Measurements from ENCODE around the gene SF3A2. TPM values are rescaled to one million over a fixed set of nuclear protein-coding genes. Genes with fewer than 3 reads are reported as not detected.

The SF3A2 gene
- total RNA-seq, 1 donor from 2014 or later: 65.0 TPM

DNA sequence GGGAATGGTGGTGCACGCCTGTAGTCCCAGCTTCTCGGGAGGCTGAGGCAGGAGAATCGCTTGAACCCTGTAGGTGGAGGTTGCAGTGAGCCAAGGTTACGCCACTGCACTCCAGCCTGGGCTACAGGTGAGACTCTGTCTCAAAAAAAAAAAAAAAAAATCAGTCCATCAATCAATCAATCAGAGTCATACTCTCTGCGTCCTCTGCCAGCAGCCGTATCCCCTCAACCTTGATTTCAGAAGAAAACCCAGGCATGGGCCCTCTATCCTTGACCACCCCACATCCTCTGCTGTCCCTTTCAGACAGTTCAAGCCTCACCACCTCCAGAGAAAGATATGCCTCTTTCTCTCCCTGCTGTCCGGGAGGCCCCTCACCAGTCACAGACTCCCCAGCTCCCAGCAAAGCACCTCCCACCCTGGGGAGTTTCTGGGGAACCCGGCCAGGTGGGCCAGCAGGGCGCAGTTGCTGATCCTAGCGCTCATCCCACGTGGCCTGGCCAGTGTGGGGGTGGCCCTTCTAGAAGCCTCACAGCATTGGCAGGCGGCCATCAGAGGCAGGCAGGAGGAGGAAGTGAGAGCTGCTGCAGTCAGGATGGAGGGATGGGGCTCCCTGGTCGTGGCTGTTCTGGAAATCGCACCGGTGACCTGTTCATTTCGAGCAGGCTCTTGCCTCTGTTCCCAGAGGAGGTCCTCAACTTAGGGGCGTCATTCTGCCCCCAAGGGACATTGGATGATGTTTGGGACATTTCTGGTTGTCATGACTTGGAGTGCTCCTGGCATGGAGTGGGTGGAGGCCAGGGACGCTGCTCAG, 29.8 kb downstream of the SF3A2 start:
- ATAC-seq (peak; percentile 40), DNase-seq (ENCODE audit: low spot score) (peak; percentile 92)
- intact Hi-C loops (cut with DNase I): no loop called here

GRCh38 chr19:2268480-2268830, 31.8 kb downstream of the SF3A2 start:
- no peak for DNase-seq (ENCODE audit: low spot score)
- intact Hi-C loops (cut with DNase I): no loop called here
- no peak for ATAC-seq

DNA sequence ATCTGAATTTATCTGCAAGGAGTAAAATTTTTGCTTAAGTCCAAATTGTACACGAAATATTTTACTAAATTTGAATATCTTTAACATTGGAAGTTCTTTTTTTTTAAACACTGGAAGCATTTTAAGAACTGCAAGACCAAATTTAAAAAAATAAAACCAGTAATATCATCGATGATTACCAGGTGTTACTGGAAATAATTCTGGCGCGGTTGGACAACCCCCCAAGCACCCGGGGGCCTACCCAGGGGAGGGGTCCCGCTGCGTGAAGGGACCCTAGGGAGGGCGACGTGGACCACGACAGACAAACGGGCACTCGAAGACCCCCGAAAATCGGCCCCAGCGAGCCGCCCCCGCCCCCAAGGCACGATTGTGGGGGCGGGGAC, 32.2 kb downstream of the SF3A2 start:
- no peak for DNase-seq (ENCODE audit: low spot score)
- no peak for ATAC-seq
- intact Hi-C loops (cut with DNase I): no loop called here

- peak; percentile 99 for DNase-seq (ENCODE audit: low spot score)
- intact Hi-C loops (cut with DNase I): loop anchor here (2.0 to 10.0 kb wide), 3 partner anchors 33 to 115 kb away; partner anchors contain the start of genes PLEKHJ1 and SF3A2
- ATAC-seq: peak; percentile 92
Observed at GRCh38 chr19:2269244-2270156, 32.9 kb downstream of the SF3A2 start.

DNA sequence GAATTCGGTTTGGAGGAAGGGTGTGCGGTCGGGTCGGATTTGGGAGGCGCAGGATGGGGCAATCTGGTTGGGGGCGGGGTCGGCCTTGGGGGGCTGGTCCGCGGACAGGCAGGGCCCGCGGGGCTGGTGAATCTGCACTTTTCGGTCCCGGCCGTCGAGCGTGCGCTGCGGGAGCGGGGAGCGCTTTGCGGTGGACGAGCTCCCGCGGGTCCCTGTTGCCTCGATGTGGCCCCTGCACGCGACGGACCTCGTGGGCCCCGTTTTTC, 33.5 kb downstream of the SF3A2 start:
- intact Hi-C loops (cut with DNase I): loop anchor here (2.0 to 10.0 kb wide), 3 partner anchors 33 to 115 kb away; partner anchors contain the start of genes PLEKHJ1 and SF3A2
- ATAC-seq (peak; percentile 5), DNase-seq (ENCODE audit: low spot score) (peak; percentile 84)

DNA sequence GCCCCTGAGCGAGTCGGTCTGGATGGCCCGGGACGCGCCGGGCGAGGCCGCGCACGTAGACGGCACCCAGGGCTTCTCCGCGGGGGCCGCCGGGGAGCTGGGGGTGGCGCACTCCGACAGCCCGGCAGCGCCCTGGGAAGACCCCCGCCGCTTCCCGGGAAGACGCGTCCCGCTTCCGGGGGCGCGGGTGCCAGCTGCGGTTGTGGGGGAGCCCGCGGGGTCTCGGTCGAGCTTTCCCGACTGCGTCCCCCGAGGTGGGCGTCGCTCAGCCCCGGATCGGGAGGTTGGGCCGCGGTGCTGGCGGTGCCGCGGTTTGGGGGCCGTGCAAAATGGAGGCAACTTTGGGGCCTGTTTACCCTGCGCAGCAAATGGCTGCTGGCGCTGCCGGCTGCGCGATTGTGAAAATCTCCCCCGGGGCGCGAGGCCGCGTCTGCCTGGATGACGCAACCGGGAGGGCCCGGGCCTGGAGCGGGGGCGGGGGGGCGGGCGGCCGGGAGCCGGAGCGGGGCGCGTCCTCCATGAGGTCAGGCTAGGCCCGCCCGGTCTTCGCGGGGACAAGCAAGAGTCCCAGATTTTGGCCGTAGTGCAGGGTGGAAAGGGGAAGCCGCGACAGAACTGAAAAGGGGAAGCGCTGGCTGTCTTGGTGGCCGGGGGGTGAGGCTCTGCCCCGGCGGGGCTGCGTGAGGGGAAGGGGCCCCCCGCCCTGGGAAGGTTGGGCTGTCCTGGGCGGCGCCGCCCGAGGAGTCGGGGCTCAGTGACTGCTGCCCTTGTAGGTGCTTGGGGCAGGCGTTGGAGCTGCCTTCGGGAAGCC, 34.0 kb downstream of the SF3A2 start:
- DNase-seq (ENCODE audit: low spot score) (peak; percentile 94), ATAC-seq (peak; percentile 59)
- intact Hi-C loops (cut with DNase I): loop anchor here (2.0 to 10.0 kb wide), 3 partner anchors 34 to 114 kb away; partner anchors contain the start of genes PLEKHJ1 and SF3A2

DNA sequence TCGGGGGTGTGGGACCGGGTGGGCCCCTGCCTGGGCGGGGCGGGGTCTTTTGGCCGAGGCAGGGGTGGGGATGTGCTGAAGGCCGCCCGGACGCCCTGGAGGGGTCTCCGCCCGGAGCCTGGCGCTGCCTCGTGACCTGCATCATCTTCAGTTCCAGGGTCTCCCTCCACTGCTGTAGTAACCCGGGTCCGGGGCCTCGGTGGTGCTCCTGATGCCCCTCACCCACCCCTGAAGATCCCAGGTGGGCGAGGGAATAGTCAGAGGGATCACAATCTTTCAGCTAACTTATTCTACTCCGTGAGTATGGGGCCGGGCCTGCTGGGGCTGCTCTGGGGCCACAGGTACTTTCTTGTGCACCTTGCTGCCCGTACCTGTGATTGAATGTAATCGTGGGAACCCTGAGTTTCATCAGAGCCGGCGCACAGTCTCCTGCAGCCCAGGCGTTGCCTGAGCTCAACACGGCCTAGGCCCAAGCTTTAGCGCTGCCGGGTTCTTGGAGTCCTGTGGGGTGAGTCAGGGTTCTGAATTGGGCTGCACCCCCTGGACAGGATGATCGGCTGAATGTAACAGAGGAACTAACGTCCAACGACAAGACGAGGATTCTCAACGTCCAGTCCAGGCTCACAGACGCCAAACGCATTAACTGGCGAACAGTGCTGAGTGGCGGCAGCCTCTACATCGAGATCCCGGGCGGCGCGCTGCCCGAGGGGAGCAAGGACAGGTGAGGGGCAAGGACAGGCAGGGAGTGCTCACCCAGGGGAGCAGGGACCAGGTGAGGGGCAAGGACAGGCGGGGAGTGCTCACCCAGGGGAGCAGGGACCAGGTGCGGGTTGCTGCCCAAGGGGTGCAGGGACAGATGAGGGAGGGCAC, 34.8 kb downstream of the SF3A2 start:
- intact Hi-C loops (cut with DNase I): loop anchor here (2.0 to 10.0 kb wide), 3 partner anchors 35 to 114 kb away; partner anchors contain the start of genes PLEKHJ1 and SF3A2
- no peak for DNase-seq (ENCODE audit: low spot score)

GRCh38 chr19:2273356-2274184, 36.9 kb downstream of the SF3A2 start:
- intact Hi-C loops (cut with DNase I): loop anchor here (5.0 to 10.0 kb wide), 2 partner anchors 111 to 116 kb away; no protein-coding TSS in a partner anchor
- DNase-seq (ENCODE audit: low spot score): peak; percentile 82
- peak; percentile 12 for ATAC-seq

More for the DNA sequence above, 34.8 kb downstream of the SF3A2 start:
- no peak for ATAC-seq

DNA sequence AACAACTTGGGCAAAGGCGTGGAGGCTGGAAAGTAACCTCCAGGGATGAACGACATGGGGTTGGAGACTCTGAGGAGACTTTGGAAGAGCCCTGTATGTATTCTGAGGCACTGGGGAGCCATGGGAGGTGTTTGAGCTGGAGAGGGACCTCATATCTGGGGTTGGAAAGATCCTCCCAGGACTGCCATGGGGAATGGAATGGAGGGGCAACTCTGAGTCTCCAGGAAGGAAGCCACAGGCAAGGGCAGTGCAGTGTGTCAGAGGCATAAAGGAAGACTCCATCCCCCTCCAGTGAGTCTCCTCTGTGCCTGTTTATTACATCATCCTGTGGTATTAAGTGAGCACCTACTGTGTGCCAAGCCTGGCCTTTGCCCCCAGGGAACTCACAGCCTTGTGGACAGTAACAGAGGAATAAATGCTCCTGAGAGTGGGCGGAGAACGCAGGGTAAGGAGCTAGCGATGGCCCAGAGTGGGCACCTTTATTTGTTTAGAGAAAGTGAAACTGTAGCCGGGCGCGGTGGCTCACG, 37.6 kb downstream of the SF3A2 start:
- DNase-seq (ENCODE audit: low spot score) (no peak), ATAC-seq (no peak)
- intact Hi-C loops (cut with DNase I): loop anchor here (5.0 to 10.0 kb wide), 2 partner anchors 111 to 117 kb away; no protein-coding TSS in a partner anchor

GRCh38 chr19:2274931-2275535, 38.4 kb downstream of the SF3A2 start:
- intact Hi-C loops (cut with DNase I): loop anchor here (5.0 to 10.0 kb wide), 2 partner anchors 110 to 118 kb away; no protein-coding TSS in a partner anchor
- peak; percentile 36 for ATAC-seq
- peak; percentile 76 for DNase-seq (ENCODE audit: low spot score)

DNA sequence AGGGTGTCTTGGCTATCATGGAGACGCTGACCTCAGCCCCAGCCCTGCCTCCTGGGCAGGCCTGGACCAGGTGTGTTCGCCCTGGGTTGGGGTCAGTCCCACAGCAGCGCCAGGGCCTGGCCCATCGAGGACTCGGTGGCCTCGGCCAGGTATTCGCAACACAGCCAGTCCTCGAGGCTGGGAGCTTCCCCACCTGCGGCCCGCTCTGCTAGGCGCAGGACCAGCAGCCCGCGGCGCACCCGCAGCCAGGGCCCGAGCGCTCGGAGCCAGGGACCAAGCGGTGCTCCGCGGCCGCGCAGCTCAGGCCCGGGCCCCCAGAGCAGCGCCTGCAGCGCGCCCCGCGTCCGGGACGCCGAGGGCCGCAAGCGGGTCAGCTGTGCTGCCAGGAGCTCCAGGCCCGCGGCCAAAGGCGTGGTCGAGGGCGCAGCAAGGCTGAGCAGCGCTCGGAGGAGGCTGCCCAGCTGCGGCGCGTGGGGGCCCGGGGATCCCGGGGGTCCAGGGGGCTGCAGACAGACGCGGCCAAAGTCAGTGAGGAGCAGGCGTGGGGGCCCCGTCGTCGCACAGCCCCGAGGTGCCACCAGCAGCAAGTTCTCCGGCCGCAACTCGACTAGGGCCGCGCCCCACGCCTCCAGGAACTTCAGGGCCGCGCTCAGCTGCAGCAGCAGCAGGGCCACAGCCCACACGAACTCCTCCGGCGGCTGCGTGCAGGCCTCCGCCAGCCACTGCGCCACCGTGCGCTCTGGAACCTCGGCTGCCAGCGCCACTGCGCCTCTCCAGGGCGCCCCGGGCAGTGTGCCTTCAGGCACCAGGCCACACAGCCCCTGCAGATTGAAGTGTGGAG, 39.2 kb downstream of the SF3A2 start:
- peak; percentile 4 for ATAC-seq
- DNase-seq (ENCODE audit: low spot score): no peak
- intact Hi-C loops (cut with DNase I): loop anchor here (10.0 kb wide), 1 partner anchor 109 kb away; no protein-coding TSS in a partner anchor

GRCh38 chr19:2276429-2276986, 39.9 kb downstream of the SF3A2 start:
- DNase-seq (ENCODE audit: low spot score) (no peak), ATAC-seq (no peak)
- intact Hi-C loops (cut with DNase I): loop anchor here (10.0 kb wide), 1 partner anchor 108 kb away; no protein-coding TSS in a partner anchor

GRCh38 chr19:2277138-2277537, 40.5 kb downstream of the SF3A2 start:
- intact Hi-C loops (cut with DNase I): loop anchor here (10.0 kb wide), 1 partner anchor 108 kb away; no protein-coding TSS in a partner anchor

DNA sequence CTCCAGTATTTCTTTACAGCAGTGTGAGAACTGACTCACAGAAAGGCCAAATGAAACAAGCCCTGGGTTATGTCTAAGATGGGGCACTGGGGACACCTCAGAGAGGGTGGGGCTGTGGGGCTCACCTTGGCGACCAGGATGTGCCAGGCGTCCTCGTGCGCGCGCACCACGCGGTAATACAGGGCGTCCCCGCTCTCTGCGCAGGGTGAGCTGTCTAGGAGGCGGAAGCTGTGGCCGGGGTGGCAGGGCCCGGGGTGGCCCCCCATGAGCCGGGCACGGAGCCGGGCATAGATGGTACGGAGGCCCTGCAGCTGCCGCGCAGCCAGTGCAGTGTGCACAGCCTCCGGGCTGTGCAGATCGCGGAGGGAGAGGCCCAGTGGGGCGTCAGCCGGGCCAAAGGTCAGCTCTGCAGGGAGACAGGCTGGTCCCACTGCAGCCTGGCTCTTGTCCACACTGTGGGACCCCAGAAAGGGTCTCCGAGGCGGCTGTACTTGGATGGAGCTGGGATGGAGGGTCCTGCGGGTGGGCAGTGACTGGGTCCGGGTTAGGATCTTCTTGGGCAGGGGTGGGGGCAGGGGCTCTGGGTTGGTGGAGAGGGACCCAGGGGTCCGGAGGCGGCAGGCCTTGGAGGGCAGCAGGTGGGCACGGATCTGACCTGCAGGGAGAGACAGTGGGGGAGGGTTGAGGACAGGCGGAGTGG, 42.0 kb downstream of the SF3A2 start:
- intact Hi-C loops (cut with DNase I): loop anchor here (10.0 kb wide), 1 partner anchor 106 kb away; no protein-coding TSS in a partner anchor
- DNase-seq (ENCODE audit: low spot score) (no peak), ATAC-seq (no peak)

More at GRCh38 chr19:2277138-2277537, 40.5 kb downstream of the SF3A2 start:
- ATAC-seq (no peak), DNase-seq (ENCODE audit: low spot score) (no peak)

Data from sciatic nerve (tissue), 2 donors.